AG04449 (cell line): ENCODE data around the gene B3GALNT2.
"Not testable (repeated sequence)": the region's sequence is repeated elsewhere in the genome, so short reads cannot be mapped to it uniquely, and the experiment has no call there.

Source experiments
- CTCF ChIA-PET: fragments of 350-600 bp; formaldehyde crosslinking; extraction: SDS; loops from one replicate; lab custom pipeline; 2021; ENCODE audit warnings: antibody characterized with exemption; lab: Yijun Ruan, JAX
- POLR2A ChIA-PET: fragments of 400-600, 350-600 bp; formaldehyde crosslinking; extraction: SDS; loops from one replicate; lab custom pipeline; 2020; ENCODE audit warnings: antibody characterized with exemption, inconsistent platforms; lab: Yijun Ruan, JAX
- DNase-seq: peaks from one replicate; pipeline ENCODE4 v3.0.0-alpha.2; 2010; ENCODE audit warnings: low read depth, low spot score
- H3K4me3 ChIP-seq: 2 replicates; pipeline ENCODE4 v1.5.1; 2011; ENCODE audit warnings: low read depth, mild to moderate bottlenecking, control low read depth, low read length
- CTCF ChIP-seq: IDR thresholded peaks from one replicate; pipeline ENCODE4 v1.5.1; 2011; ENCODE audit warnings: mild to moderate bottlenecking, moderate library complexity, low read length, control low read depth, inconsistent platforms; ENCODE audit not compliant: insufficient read depth; ENCODE audit errors: missing control alignments

The B3GALNT2 gene

GRCh38 chr1:235461954-235462353, 42.3 kb downstream of the B3GALNT2 start:
- CTCF ChIA-PET: no interaction called here
- no peak for TF ChIP-seq CTCF
- no peak for DNase-seq
- POLR2A ChIA-PET: no interaction called here
- no peak overlapping the region for H3K4me3 ChIP-seq

GRCh38 chr1:235460770-235461169, 43.5 kb downstream of the B3GALNT2 start:
- no peak overlapping the region for H3K4me3 ChIP-seq
- ChIA-PET POLR2A (no interaction called here), CTCF (no interaction called here)
- TF ChIP-seq CTCF: no peak
- no peak for DNase-seq

- CTCF ChIA-PET, H3K4me3 ChIP-seq, DNase-seq, POLR2A ChIA-PET: not testable (repeated sequence)
Observed at GRCh38 chr1:235457856-235458255, 46.4 kb downstream of the B3GALNT2 start.

GRCh38 chr1:235455823-235456222, 48.4 kb downstream of the B3GALNT2 start:
- no peak for DNase-seq
- POLR2A ChIA-PET: no interaction called here

GRCh38 chr1:235455097-235455496, 49.2 kb downstream of the B3GALNT2 start:
- no peak for TF ChIP-seq CTCF
- ChIA-PET POLR2A (no interaction called here), CTCF (no interaction called here)
- DNase-seq: no peak
- no peak overlapping the region for H3K4me3 ChIP-seq

More at GRCh38 chr1:235455823-235456222, 48.4 kb downstream of the B3GALNT2 start:
- CTCF ChIA-PET: no interaction called here
- no peak overlapping the region for H3K4me3 ChIP-seq
- TF ChIP-seq CTCF: no peak

- no peak for DNase-seq
- ChIA-PET CTCF (interaction anchor here (1.2 to 1.5 kb wide), 3 partner anchors 11 to 389 kb away, joined by 3 to 4 read pairs (median 4); no protein-coding TSS in a partner anchor), POLR2A (no interaction called here)
- no peak for TF ChIP-seq CTCF
- H3K4me3 ChIP-seq: no peak overlapping the region
Observed at GRCh38 chr1:235454021-235454420, 50.2 kb downstream of the B3GALNT2 start.

GRCh38 chr1:235450886-235451483, 53.3 kb downstream of the B3GALNT2 start:
- CTCF ChIA-PET: interaction anchor here (0.7 to 1.1 kb wide), 2 partner anchors 35 to 345 kb away, joined by 3 read pairs; no protein-coding TSS in a partner anchor

More at GRCh38 chr1:235450886-235451483, 53.3 kb downstream of the B3GALNT2 start:
- POLR2A ChIA-PET: no interaction called here
- DNase-seq: no peak
- no peak overlapping the region for H3K4me3 ChIP-seq
- TF ChIP-seq CTCF: no peak
